Peyer's patch (tissue), 4 donors: ENCODE measurements around the gene EXOC4.

Experiments
- POLR2A ChIP-seq, 2 donors: fragments of 450-650 bp; IDR thresholded peaks; one replicate each; pipeline ENCODE4 v1.5.1; 2017; ENCODE audit warnings: antibody characterized with exemption in 2 of 2, mild to moderate bottlenecking in 2 of 2, moderate library complexity in 2 of 2
- TF ChIP-seq, protein P1 (sequence below), 6 experiments: fragments of 450-650 bp in 4 of 6; fragments of 200-600 bp in 2 of 6; sonication (generic) in 1 of 6; IDR thresholded peaks; one replicate each; pipeline ENCODE4 v1.5.1; 2017 to 2019; ENCODE audit warnings: antibody characterized with exemption in 6 of 6, mild to moderate bottlenecking in 3 of 6, moderate library complexity in 1 of 6

DNA sequence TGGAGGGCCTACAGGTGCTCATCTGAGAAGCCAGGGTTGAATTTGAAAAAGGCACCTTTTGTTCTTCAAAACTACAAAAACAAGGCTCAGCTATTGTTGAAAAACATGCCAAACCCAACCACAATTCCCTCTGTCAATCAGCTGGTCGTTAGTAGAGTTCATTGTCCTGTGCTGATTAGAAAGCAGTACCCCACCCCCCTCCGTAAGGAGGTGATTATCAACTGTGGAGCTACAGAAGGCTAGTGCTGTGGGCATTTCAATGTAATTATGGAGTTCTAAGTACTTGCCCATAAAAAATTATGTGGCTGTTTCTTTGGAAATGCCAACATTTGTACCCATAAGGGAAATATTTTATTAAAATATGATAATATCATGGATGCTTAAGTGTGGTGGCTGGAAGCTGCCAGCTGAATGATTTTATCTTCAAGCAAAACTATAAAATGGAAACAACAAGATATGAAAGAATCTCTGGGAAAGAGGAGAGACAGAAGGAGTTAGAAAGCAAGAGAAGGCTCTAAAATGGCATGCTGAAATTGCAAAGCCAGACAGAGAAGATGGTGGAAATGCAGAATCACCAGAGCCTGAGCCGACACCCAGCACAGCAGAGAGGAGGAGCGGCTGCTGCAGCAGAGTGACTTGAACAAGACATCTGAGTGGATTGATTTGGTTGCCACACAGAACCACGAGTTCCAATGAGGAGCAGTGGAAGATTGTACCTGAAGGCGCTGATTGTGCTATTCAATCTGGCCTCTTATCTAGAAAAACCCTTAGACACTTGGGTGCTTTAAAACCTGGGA, 694.8 kb downstream of the EXOC4 start:
- TF ChIP-seq, protein P1, sequence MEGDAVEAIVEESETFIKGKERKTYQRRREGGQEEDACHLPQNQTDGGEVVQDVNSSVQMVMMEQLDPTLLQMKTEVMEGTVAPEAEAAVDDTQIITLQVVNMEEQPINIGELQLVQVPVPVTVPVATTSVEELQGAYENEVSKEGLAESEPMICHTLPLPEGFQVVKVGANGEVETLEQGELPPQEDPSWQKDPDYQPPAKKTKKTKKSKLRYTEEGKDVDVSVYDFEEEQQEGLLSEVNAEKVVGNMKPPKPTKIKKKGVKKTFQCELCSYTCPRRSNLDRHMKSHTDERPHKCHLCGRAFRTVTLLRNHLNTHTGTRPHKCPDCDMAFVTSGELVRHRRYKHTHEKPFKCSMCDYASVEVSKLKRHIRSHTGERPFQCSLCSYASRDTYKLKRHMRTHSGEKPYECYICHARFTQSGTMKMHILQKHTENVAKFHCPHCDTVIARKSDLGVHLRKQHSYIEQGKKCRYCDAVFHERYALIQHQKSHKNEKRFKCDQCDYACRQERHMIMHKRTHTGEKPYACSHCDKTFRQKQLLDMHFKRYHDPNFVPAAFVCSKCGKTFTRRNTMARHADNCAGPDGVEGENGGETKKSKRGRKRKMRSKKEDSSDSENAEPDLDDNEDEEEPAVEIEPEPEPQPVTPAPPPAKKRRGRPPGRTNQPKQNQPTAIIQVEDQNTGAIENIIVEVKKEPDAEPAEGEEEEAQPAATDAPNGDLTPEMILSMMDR (IDR thresholded peaks at IDR 0.05) = no peak
- TF ChIP-seq POLR2A (IDR thresholded peaks at IDR 0.05) = no peak
